GM21576 (cell line): Measurements from ENCODE around the gene RASSF5.
A peak's percentile ranks its signal among the peaks of the same experiment; 100 is the strongest.

Experiments
- ATAC-seq: cut with Tn5 transposase; IDR thresholded peaks from one replicate; pipeline ENCODE4 v1.9.1; 2021; ENCODE audit warnings: mild to moderate bottlenecking, moderate library complexity; ENCODE audit not compliant: unreplicated experiment

Gene RASSF5

GRCh38 chr1:206507284-206508129 is at the start of gene RASSF5:
Gene RASSF5 (plus strand): TSS chr1:206507531. CDS start chr1:206507603, 72 bp downstream.
- peak; percentile 53 for ATAC-seq

- ATAC-seq = no peak
Measured at GRCh38 chr1:206459703-206460102, 47.6 kb upstream of the RASSF5 start.

GRCh38 chr1:206460836-206461426 is 46.4 kb upstream of the RASSF5 start:
- ATAC-seq = no peak

- no peak for ATAC-seq
Measured at GRCh38 chr1:206461602-206462455, 45.5 kb upstream of the RASSF5 start.

GRCh38 chr1:206463137-206463536 is 44.2 kb upstream of the RASSF5 start:
- no peak for ATAC-seq

GRCh38 chr1:206463911-206464310 is 43.4 kb upstream of the RASSF5 start:
- ATAC-seq = no peak

- ATAC-seq = no peak
Measured at GRCh38 chr1:206464456-206464964, 42.8 kb upstream of the RASSF5 start.

- ATAC-seq = no peak
Measured at GRCh38 chr1:206465951-206466350, 41.4 kb upstream of the RASSF5 start.

- ATAC-seq = no peak
Measured at GRCh38 chr1:206466840-206467649, 40.3 kb upstream of the RASSF5 start.

GRCh38 chr1:206467915-206468314 is 39.4 kb upstream of the RASSF5 start:
- no peak for ATAC-seq

GRCh38 chr1:206468571-206468970 is 38.8 kb upstream of the RASSF5 start:
- no peak for ATAC-seq

- no peak for ATAC-seq
Measured at GRCh38 chr1:206469411-206469932, 37.9 kb upstream of the RASSF5 start.

GRCh38 chr1:206469933-206470691 is 37.2 kb upstream of the RASSF5 start, which contains the start of gene IKBKE:
Gene IKBKE (plus strand): TSS chr1:206470476. CDS start chr1:206473228, 2,752 bp downstream.
- peak; percentile 54 for ATAC-seq

GRCh38 chr1:206470692-206471414 is 36.5 kb upstream of the RASSF5 start:
- ATAC-seq = peak; percentile 4

GRCh38 chr1:206471415-206471801 is 35.9 kb upstream of the RASSF5 start:
- ATAC-seq = no peak

- ATAC-seq = no peak
Measured at GRCh38 chr1:206472024-206472423, 35.3 kb upstream of the RASSF5 start.

- no peak for ATAC-seq
Measured at GRCh38 chr1:206472454-206472853, 34.9 kb upstream of the RASSF5 start.

- ATAC-seq = no peak
Measured at GRCh38 chr1:206472886-206473285, 34.4 kb upstream of the RASSF5 start.

GRCh38 chr1:206476058-206476457 is 31.3 kb upstream of the RASSF5 start:
- no peak for ATAC-seq
